ENCODE measurements around the gene DYNLT1.
A peak's percentile ranks its signal among the peaks of the same experiment; 100 is the strongest.
"Not testable (repeated sequence)": the region's sequence is repeated elsewhere in the genome, so short reads cannot be mapped to it uniquely, and the experiment has no call there.

DYNLT1 gene

GRCh38 chr6:158620963-158621693, 23.4 kb downstream of the DYNLT1 start:
- no peak for DNase-seq

GRCh38 chr6:158619922-158620801, 24.4 kb downstream of the DYNLT1 start:
- no peak for DNase-seq

GRCh38 chr6:158618289-158618688, 26.3 kb downstream of the DYNLT1 start:
- not testable (repeated sequence) for DNase-seq

- DNase-seq = not testable (repeated sequence)
Observed at GRCh38 chr6:158614606-158615005, 29.9 kb downstream of the DYNLT1 start.

GRCh38 chr6:158611541-158612370, 32.8 kb downstream of the DYNLT1 start:
- DNase-seq = no peak

DNA sequence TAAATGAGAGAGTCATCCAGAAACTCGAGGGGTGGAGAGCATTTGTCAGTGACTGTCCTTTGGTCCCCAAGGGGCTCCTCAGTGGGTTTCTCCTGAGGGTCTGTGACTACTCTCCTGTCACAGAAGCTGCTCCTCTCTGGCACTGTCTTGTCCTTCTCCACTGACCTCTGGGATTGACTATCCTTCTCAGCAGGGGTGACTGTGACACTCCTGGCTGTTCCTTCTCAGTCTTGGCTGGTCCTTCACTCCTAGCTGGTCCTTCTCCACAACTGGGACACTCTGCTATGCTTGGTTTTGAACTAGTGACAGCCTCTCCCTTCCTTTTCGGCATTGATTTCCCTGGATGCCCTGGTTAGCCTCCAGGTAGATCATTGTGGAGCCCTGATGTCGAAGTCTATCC, 33.5 kb downstream of the DYNLT1 start:
- DNase-seq = no peak

DNA sequence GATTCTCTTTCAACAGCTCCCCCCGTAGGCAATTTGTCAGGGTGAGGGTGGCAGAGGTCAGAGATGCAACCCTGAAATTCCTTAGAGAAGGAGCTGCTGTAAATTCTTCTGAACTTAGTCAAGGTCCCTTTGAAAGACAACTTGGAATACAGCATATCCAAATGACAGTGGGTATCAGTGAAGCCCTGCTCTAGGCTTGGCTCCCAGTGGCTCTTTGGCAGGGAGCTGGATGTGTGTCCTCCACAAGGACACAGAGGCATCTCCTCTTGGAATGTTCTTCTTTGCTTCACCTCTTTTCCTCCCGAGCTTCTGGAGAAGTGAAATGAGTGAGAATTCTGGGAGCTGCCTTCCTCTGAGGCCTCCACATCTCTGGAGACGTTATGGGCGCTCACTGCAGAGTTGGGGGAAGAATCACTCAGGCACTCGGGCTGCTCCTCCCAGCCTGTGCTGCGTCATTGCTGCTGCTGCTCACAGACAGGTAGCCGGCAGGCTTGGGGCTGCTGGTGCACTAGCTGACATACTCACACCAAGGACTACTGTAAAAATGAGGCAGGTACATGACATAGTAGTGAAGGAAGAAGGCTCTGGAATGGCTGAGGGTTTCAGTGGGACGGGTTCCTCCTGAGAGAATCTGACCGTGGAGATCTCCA, 34.1 kb downstream of the DYNLT1 start:
- no peak for DNase-seq

GRCh38 chr6:158609455-158610155, 34.9 kb downstream of the DYNLT1 start:
- no peak for DNase-seq

DNA sequence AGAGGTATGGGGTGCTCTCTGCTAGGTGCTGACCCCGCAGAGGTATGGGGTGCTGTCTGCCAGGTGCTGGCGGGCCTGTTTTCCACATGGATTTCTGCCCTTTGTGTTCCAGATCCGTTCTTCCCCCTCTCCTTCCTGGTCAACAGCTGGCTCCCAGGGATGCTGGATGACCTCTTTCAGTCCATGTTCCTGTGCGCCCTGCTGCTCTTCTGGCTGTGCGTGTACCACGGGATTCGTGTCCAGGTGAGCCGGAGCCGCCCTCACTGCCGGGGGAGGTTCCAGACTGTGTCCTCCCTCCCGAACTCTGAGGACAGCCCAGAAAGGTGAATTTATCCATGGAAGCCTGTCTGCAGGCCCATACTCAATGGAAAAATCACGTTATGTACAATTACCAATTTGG, 36.3 kb downstream of the DYNLT1 start:
- no peak for DNase-seq

GRCh38 chr6:158607411-158608170, 37.0 kb downstream of the DYNLT1 start:
- DNase-seq = no peak

GRCh38 chr6:158606935-158607334, 37.6 kb downstream of the DYNLT1 start:
- no peak for DNase-seq

GRCh38 chr6:158606011-158606410, 38.5 kb downstream of the DYNLT1 start:
- not testable (repeated sequence) for DNase-seq

GRCh38 chr6:158605266-158605878, 39.2 kb downstream of the DYNLT1 start:
- peak; percentile 72 for DNase-seq

GRCh38 chr6:158604048-158604406, 40.5 kb downstream of the DYNLT1 start:
- DNase-seq = no peak

- no peak for DNase-seq
Observed at GRCh38 chr6:158603261-158604047, 41.1 kb downstream of the DYNLT1 start.

GRCh38 chr6:158599635-158600034, 44.9 kb downstream of the DYNLT1 start:
- DNase-seq = no peak

DNA sequence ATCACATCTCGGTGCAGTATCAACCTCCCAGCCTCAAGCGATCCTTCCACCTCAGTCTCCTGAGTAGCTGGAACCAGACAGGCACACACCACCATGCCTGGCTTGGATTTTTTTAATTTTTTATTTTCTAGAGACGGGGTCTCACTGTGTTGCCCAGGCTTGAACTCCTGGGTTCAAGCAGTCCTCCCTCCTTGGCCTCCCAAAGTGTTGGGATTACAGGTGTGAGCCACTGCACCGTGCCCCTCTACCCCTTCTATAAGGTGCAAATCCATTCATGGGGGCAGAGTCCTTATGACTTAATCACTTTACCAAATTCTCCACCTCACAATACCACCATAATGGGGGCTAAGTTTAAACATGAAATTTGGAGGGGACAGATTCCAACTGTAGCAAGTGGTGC, 47.0 kb downstream of the DYNLT1 start:
- DNase-seq = no peak

DNA sequence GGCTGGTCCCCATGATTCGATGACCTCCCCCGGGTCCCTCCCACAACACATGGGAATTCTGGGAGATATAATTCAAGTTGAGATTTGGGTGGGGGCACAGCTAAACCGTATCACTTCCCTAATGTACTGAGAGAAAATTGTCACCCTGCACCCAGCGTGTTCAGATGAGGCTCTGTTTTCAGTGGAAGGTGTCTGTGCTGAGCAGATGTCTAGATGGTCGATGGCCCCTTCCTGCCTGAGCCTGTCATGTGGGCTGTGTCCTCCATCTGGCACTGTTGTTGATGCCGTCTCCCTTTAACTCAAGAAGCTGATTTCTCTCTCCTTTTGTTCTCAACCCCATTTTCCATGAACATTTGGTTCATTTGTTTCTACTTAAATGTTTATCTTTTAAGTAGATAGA, 47.7 kb downstream of the DYNLT1 start:
- no peak for DNase-seq

DNA sequence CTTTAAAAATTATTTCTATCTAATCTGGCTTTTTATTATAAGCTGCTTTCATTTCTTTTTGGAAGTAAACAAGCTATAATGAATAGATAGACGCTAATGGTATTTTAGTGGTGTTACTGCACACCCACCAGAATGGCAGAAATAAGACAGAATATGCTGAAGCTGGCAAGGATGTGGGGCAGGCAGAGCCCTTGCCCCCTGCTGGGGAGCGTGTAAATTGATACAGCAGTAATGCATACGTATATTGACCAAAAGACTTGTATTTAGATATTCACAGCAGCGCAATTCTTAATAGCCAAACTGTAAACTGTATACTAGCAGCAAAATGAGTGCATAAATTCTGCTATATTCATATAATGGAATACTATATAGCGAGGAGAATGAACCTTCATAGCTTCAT, 49.3 kb downstream of the DYNLT1 start:
- DNase-seq = peak; percentile 25

DNA sequence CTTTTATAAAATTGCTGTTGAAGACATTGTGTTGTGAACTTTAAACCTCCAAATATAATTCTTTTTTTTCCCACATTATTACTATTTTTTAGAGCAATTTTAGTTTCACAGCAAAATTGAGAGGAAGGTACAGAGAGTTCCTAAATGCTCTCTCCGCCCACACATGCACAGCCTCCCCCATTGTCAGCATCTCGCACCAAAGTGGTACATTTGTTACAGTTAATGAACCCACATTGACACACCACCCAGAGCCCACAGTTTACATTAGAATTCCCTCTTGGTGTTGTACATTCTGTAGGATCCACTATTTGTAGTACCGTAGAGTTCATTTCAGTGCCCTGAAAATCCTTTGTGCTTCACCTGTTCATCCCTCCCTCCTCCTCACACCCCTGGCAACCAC, 50.9 kb downstream of the DYNLT1 start:
- DNase-seq = peak; percentile 28

All from NCI-H146 (cell line).